HAP-1 (cell line): ENCODE measurements around the gene SND1.

Experiments
- DNase-seq, 2 experiments: peaks; one replicate each; pipeline ENCODE4 v3.0.0-alpha.2; 2016 to 2020; ENCODE audit warnings: low spot score in 2 of 2
- H3K27me3 ChIP-seq: fragments of 250-450 bp; sonication (Bioruptor Pico); 2 replicates; pipeline ENCODE4 v1.5.1; 2020; ENCODE audit warnings: low read depth, mild to moderate bottlenecking, moderate library complexity
- H3K36me3 ChIP-seq: fragments of 250-450 bp; sonication (Bioruptor Pico); replicated peaks from 2 replicates; pipeline ENCODE4 v1.5.1; 2020; ENCODE audit warnings: mild to moderate bottlenecking
- H3K4me1 ChIP-seq: fragments of 250-450 bp; sonication (Bioruptor Pico); 2 replicates; pipeline ENCODE4 v1.5.1; 2020; ENCODE audit warnings: mild to moderate bottlenecking
- H3K4me3 ChIP-seq: fragments of 250-450 bp; sonication (Bioruptor Pico); 2 replicates; pipeline ENCODE4 v1.5.1; 2020; ENCODE audit warnings: mild to moderate bottlenecking, moderate library complexity
- H3K9me3 ChIP-seq: fragments of 250-450 bp; sonication (Bioruptor Pico); 2 replicates; pipeline ENCODE4 v1.5.1; 2020; ENCODE audit warnings: mild to moderate bottlenecking, moderate library complexity
- in situ Hi-C: fragments of 300-500 bp; cut with MboI; formaldehyde crosslinking; loops from 3 replicates; pipeline ENCODE4 v1.14.3; 2020; ENCODE audit warnings: low sequenced_read_pairs, inconsistent platforms, mixed read lengths

The SND1 gene

DNA sequence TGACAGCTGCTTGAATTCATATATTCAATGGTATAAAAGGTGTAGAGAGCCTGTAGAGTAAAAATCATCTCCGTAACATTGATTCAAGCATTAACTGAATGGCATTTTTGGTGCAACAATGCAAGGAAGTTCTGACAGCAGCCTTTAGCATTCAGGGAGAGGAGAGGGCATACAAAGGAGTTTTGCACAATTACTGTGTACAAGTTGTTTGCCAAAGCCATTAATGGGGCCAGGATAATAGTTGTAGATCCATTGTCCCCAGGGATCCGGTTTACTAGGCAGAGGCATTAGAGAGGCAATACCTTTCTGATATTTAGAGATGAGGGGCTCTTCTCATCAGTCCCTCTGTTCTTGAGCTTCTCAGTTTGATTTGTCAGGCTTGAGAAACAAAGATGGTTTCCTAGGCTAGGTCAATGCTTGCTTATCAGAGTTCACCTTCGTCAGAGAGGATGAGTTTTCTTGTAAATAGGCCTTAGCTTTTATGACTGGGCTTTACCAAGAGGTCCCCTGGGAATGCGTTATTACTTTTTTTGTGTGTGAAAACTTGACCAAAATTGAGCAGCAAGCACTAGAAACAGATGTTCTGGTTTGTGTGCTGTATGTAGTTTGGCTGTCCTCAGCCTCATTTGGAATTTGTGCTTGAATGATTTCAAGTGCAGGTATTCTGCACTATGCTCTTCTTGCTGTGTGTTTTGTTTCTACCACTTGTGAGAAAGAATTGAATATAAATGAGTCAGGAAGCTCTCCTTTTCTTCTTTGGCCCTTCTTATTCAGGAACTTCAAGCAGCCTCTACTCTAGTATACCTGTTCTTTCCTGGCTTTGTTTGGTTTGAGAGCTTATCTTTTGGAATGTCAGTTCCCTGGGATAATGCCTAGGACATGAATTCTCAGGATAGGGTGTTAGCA, 32.0 kb downstream of the SND1 start:
- Histone ChIP-seq H3K27me3 (no peaks in the 10 kb centered on the region), H3K4me1 (peaks cover 14% of the 10 kb centered on the region), H3K36me3 (peaks cover 21% of the 10 kb centered on the region), H3K9me3 (no peaks in the 10 kb centered on the region), H3K4me3 (no peak overlapping the region)
- in situ Hi-C loops = no loop called here
- DNase-seq = peak; percentile 48 to 55

DNA sequence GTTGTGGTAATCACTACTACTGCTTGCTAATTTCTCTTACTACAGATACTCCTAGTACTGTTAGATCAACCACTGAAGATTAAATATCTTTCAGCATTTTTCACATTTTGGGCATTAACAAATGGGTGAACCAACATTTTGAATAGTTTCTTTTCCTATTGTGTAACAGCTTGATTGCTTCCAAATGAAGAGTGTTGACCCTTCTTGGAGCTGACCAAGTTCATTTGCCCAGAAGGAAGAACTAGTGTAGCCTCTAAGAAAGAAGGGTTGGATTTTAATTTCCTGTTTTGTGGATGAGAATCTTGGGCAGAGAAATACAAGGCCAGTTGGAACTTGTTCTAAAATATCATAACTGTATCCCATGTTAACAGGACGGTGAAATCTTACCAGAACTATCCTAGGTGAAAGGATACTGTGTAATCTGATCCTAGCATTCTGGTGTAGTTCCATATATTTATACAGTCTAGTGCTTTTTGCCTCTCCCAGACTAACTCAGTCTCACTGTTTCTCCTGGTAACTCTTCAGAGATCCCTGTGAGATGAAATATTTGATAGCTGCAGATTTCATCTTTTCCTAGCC, 37.3 kb downstream of the SND1 start:
- Histone ChIP-seq H3K27me3 (no peaks in the 10 kb centered on the region), H3K4me1 (no peaks in the 10 kb centered on the region; the same call in 1 of the 2 replicates), H3K9me3 (no peaks in the 10 kb centered on the region), H3K36me3 (peaks cover 52% of the 10 kb centered on the region), H3K4me3 (no peak overlapping the region)
- no peak for DNase-seq
- in situ Hi-C loops = no loop called here

DNA sequence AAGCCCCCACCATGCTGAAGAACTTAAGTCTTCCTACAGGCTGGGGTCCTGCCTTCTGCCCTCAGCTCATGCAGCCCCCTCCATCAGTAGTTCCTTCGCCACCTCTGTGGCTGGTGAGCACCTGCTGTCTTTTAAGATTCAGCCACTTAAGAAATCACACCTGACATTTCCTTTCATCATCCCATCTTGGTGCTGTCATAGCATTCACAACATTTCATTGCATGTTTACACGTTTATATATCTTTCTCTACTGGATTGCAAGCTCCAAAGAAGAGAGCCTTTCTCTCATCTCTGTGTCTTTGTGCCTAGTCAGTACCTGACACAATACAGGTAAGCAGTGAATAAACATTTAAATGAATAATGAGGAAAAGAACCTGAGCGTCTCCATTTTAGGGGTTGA, 38.3 kb downstream of the SND1 start:
- in situ Hi-C loops = no loop called here
- DNase-seq = no peak
- no peaks in the 10 kb centered on the region for H3K4me1 ChIP-seq
- no peaks in the 10 kb centered on the region for H3K9me3 ChIP-seq
- peaks cover 63% of the 10 kb centered on the region for H3K36me3 ChIP-seq
- no peak overlapping the region for H3K4me3 ChIP-seq
- H3K27me3 ChIP-seq = no peaks in the 10 kb centered on the region

GRCh38 chr7:127690806-127691205, 38.8 kb downstream of the SND1 start:
- DNase-seq = no peak
- in situ Hi-C loops = no loop called here
- no peaks in the 10 kb centered on the region for H3K9me3 ChIP-seq
- H3K4me3 ChIP-seq = no peak overlapping the region
- no peaks in the 10 kb centered on the region for H3K27me3 ChIP-seq
- H3K4me1 ChIP-seq = no peaks in the 10 kb centered on the region
- peaks cover 67% of the 10 kb centered on the region for H3K36me3 ChIP-seq

GRCh38 chr7:127692200-127692599, 40.2 kb downstream of the SND1 start:
- H3K4me1 ChIP-seq = no peaks in the 10 kb centered on the region
- no peak overlapping the region for H3K4me3 ChIP-seq
- no peak for DNase-seq
- no peaks in the 10 kb centered on the region for H3K27me3 ChIP-seq
- H3K36me3 ChIP-seq = peaks cover 61% of the 10 kb centered on the region
- in situ Hi-C loops = no loop called here
- no peaks in the 10 kb centered on the region for H3K9me3 ChIP-seq

DNA sequence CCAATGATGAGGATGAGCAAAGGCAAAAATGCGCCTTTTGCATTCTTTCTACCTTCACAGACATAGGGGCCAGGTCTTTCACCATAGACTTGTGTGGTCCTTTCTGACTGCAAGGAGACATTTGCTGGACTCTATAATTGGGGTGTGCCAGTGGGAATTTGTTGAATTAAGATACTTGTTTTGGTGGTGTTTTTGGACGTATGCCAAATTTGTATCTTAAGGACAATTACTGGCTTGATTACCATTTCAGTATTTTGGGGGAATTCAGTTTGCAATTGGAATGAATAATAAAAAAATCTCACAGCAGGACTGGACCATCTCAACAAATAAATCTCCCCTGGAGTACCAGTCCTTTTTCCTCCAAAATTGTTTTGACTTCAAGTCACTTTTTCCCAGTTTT, 47.9 kb downstream of the SND1 start:
- DNase-seq = no peak
- Histone ChIP-seq H3K36me3 (peaks cover 87% of the 10 kb centered on the region), H3K9me3 (no peaks in the 10 kb centered on the region), H3K27me3 (no peaks in the 10 kb centered on the region), H3K4me1 (no peaks in the 10 kb centered on the region), H3K4me3 (no peak overlapping the region)
- in situ Hi-C loops = no loop called here

- DNase-seq = no peak
- Histone ChIP-seq H3K9me3 (no peaks in the 10 kb centered on the region), H3K27me3 (no peaks in the 10 kb centered on the region), H3K36me3 (peaks cover 89% of the 10 kb centered on the region), H3K4me1 (no peaks in the 10 kb centered on the region), H3K4me3 (no peak overlapping the region)
- in situ Hi-C loops = no loop called here
Observed at GRCh38 chr7:127702052-127702652, 50.2 kb downstream of the SND1 start.

- no peaks in the 10 kb centered on the region for H3K4me1 ChIP-seq
- no peaks in the 10 kb centered on the region for H3K27me3 ChIP-seq
- DNase-seq = no peak
- H3K36me3 ChIP-seq = peaks cover 91% of the 10 kb centered on the region
- H3K9me3 ChIP-seq = no peaks in the 10 kb centered on the region
- H3K4me3 ChIP-seq = no peak overlapping the region
- in situ Hi-C loops = no loop called here
Observed at GRCh38 chr7:127702938-127703337, 50.9 kb downstream of the SND1 start.

DNA sequence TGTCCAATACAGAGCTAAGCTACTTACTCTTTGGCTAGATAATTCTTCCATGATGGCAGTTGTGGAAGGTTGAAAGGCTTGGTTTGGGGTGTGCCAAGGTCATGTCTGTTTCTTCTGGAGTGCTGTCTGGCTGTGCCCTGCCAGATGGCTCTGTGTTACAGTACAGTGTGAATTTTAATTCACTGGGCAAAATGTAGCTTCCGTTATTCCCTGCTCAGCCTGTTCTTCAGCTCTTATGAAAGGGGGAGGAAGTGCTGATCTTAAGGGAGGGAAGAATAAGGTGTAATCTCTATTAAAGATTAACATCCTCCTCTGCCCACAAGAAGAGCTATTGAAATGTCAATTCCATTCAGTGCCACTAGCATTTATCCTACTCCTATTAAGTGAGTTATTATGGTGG, 52.2 kb downstream of the SND1 start:
- Histone ChIP-seq H3K9me3 (no peaks in the 10 kb centered on the region), H3K36me3 (peaks cover 91% of the 10 kb centered on the region), H3K27me3 (no peaks in the 10 kb centered on the region), H3K4me3 (no peak overlapping the region), H3K4me1 (no peaks in the 10 kb centered on the region)
- in situ Hi-C loops = no loop called here
- DNase-seq = no peak

- no peak for DNase-seq
- Histone ChIP-seq H3K9me3 (0 out of 2 replicates have a peak, but pooled peaks cover under 1% of the 10 kb centered on the region), H3K27me3 (no peaks in the 10 kb centered on the region), H3K4me1 (no peaks in the 10 kb centered on the region), H3K4me3 (no peak overlapping the region), H3K36me3 (peaks cover 94% of the 10 kb centered on the region)
- in situ Hi-C loops = no loop called here
Observed at GRCh38 chr7:127705461-127705959, 53.5 kb downstream of the SND1 start.

- in situ Hi-C loops = no loop called here
- Histone ChIP-seq H3K9me3 (0 out of 2 replicates have a peak, but pooled peaks cover 2% of the 10 kb centered on the region), H3K36me3 (peaks cover 92% of the 10 kb centered on the region), H3K27me3 (no peaks in the 10 kb centered on the region), H3K4me3 (no peak overlapping the region), H3K4me1 (no peaks in the 10 kb centered on the region)
- DNase-seq = no peak
Observed at GRCh38 chr7:127706766-127707165, 54.8 kb downstream of the SND1 start.

- Histone ChIP-seq H3K4me1 (no peaks in the 10 kb centered on the region), H3K27me3 (no peaks in the 10 kb centered on the region), H3K36me3 (peaks cover 81% of the 10 kb centered on the region), H3K4me3 (no peak overlapping the region), H3K9me3 (0 out of 2 replicates have a peak, but pooled peaks cover 2% of the 10 kb centered on the region)
- in situ Hi-C loops = no loop called here
- DNase-seq = no peak
Observed at GRCh38 chr7:127708201-127708600, 56.2 kb downstream of the SND1 start.

DNA sequence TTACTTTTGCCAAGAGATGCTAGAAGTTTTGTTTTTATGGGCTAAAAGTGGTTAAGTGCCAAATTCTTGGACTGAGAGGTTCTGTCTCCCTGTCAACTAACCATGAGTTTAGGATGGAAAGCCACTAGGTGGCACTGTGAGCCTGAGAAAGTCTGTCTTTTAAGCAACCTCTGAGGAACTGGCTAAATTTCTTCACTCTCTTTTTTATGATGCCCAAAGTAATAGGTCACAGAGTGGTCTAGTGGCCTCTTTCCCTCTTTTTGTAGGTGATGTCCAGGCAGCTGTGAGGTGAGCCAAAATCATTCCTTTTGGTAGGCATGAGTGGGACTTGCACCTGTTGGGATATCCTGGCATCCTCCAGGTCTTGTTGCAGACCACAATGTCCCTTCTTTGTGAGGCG, 56.8 kb downstream of the SND1 start:
- H3K9me3 ChIP-seq = 0 out of 2 replicates have a peak, but pooled peaks cover 2% of the 10 kb centered on the region
- H3K36me3 ChIP-seq = peaks cover 75% of the 10 kb centered on the region
- DNase-seq = peak; percentile 62 to 83
- H3K4me1 ChIP-seq = no peaks in the 10 kb centered on the region
- in situ Hi-C loops = no loop called here
- no peaks in the 10 kb centered on the region for H3K27me3 ChIP-seq
- no peak overlapping the region for H3K4me3 ChIP-seq

GRCh38 chr7:127710635-127711034, 58.6 kb downstream of the SND1 start:
- H3K27me3 ChIP-seq = no peaks in the 10 kb centered on the region
- DNase-seq = no peak
- in situ Hi-C loops = loop anchor here (10.0 kb wide), 1 partner anchor 494 kb away; no protein-coding TSS in a partner anchor
- 0 out of 2 replicates have a peak, but pooled peaks cover 2% of the 10 kb centered on the region for H3K9me3 ChIP-seq
- peaks cover 62% of the 10 kb centered on the region for H3K36me3 ChIP-seq
- H3K4me3 ChIP-seq = no peak overlapping the region
- H3K4me1 ChIP-seq = no peaks in the 10 kb centered on the region
